ENCODE measurements around the gene DNAJC5G.

DNA sequence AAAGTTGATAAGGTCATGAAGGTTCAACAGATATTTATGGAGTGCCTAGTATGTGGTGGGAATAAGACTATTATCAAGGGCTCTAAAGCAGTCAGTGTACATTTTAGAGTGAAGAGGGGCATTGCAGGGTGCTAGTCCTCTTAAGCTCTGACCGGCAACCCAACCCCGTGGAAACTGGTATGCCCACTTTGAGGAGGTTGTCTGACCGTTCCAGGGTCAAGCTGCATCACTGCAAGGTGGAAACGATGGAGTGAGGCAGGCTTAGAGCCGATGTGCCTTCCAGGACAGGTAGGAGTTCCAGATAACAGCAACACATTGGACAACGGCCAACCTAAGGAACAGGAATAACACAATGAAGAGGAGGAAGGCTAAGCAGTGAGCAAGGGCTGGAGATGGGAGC, 34.4 kb downstream of the DNAJC5G start:
- TF ChIP-seq CTCF (IDR thresholded peaks at IDR 0.05; ENCODE audit: low read depth, low read length): no peak
- no peak for TF ChIP-seq EZH2phosphoT487 (IDR thresholded peaks at IDR 0.05; ENCODE audit: low read depth)
